GM12891 (cell line): Measurements from ENCODE around the gene SPINK8. TPM values are rescaled to one million over a fixed set of nuclear protein-coding genes. Genes with fewer than 3 reads are reported as not detected.
"Not testable (repeated sequence)": the region's sequence is repeated elsewhere in the genome, so short reads cannot be mapped to it uniquely, and the experiment has no call there.

Source experiments
- DNase-seq: peaks from one replicate; pipeline ENCODE4 v3.0.0; 2011; ENCODE audit warnings: low spot score; ENCODE audit not compliant: insufficient read length
- FAIRE-seq: peaks from 2 replicates; lab custom pipeline; 2011; peaks lifted over from hg19 to GRCh38; lab: Jason Lieb, UNC
- PAX5 ChIP-seq: IDR thresholded peaks from 2 replicates; pipeline ENCODE4 v1.6.1; 2011; ENCODE audit warnings: low read length, moderate library complexity, mild to moderate bottlenecking; ENCODE audit not compliant: insufficient read depth, severe bottlenecking
- POLR2A ChIP-seq: IDR thresholded peaks from 2 replicates; pipeline ENCODE4 v1.6.1; 2011; ENCODE audit warnings: low read depth, low read length, control low read depth
- POLR2AphosphoS5 ChIP-seq: IDR thresholded peaks from 2 replicates; pipeline ENCODE4 v1.6.1; 2011; ENCODE audit warnings: low read depth, low read length, control low read depth
- POU2F2 ChIP-seq: IDR thresholded peaks from 2 replicates; pipeline ENCODE4 v1.6.1; 2011; ENCODE audit warnings: low read depth, mild to moderate bottlenecking, control low read depth, low read length, moderate library complexity
- SPI1 ChIP-seq: IDR thresholded peaks from 2 replicates; pipeline ENCODE4 v1.6.1; 2011; ENCODE audit warnings: low read depth, low read length, control low read depth
- TAF1 ChIP-seq: IDR thresholded peaks from 2 replicates; pipeline ENCODE4 v1.6.1; 2011; ENCODE audit warnings: low read depth, low read length, control low read depth
- polyA plus RNA-seq: library from polyadenylated mRNA; unstranded; fragments of >200 nt; gene quantifications from one replicate; pipeline ENCODE4 v1.2.1, GENCODE V29; 2012; ENCODE audit warnings: low read depth, missing spikeins, inconsistent platforms; ENCODE audit not compliant: missing spikeins

SPINK8 gene
- polyA plus RNA-seq, result not detected

DNA sequence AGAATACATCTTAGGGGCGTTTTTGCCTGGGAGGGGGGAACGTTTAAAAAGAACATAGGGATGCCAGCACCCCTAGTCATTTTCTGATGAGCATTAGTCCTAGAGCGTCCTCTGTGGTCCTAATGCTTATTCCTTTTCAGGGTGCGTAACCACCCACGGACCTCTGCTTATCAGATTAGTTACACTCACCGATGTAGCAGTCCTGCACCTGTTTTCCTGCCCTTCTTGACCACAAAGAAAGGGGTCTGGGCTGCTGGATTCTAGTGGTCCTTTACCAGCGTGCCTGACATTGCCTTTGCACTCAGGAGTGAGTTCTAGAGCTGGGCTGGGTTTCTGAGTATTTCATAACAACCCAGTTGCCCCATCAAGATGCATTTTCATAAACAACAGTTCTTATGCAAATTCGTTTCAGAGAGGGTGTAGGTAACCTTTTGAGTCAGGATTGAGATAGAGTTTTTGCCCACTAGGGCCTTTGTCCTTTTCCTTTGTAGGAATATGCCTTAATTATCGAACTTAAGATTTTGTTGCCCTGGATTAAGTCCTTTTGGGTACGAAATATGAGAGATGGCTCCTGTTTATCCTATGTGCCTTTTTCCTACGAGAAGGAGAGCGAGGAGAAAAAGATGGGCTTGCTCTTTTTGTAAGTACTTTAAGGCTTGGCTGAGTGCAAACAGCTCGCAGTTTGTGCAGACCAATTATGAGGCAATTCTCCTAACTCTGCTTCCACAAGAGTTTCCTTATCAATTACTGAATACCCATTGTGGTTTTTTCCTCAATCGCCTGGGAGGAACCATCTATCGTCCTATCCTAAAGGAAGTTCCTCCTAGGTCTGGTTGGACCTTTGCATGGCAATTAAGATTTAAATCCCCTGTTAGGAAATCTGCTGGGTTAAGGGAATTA, at the start of gene SPINK8:
TSS of gene SPINK8 (minus strand) at position 316 of the 900 bp plus-strand sequence. CDS start 5,320 bp downstream, outside the sequence.
- TF ChIP-seq POU2F2, result 0 out of 2 replicates have a peak, but pooled peaks have one; percentile 26
- not testable (repeated sequence) for FAIRE-seq, DNase-seq

DNA sequence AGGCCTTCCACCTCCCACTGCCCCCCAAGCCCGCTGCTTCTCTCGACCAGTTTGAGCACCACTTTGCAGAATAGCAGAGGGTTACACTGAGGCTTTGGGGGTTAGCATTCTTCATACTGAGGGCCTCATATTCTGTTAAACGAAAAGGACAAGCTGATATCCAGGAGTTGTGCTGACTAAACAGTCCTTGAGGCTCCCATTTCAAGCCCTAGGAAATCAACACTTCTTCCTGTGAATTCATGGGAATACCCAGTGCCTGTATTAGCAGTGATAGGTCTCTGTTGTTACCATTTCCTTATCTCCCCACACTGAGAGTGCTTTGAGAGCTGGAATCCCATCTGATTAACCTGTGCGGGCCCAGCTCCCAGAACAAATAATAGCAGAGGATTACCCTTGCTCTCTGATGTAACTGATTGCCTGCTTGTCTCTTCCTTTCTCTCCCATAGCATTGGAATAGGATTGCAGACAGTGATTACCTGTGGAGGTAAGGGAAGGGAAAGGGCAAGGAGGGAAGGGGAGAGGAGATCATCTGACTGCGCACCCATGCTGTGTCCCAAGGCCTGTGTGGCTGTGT, 39.5 kb upstream of the SPINK8 start:
- TF ChIP-seq POLR2A (no peak), SPI1 (no peak)
- DNase-seq (no peak), FAIRE-seq (no peak)

DNA sequence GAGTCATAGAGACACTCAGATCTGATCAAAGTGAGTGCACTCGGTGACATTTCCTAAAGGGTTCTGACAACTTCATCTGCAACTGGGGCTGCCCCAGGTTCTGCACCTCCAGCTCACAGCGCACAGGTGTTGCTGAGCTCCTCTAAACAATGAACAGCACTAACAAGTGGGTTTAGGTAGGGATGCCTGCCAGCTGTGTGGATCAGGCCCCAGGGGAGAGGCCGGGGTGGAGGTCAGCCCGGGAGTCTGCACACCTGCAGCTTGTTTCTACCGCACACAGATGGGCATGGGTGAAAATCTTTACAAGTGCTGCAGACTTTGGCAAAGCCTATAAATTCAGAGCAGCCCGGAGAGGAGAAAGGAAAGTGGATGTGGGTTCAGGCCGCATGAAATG, 38.9 kb upstream of the SPINK8 start:
- no peak for FAIRE-seq
- no peak for DNase-seq
- no peak for TF ChIP-seq TAF1
- no peak for TF ChIP-seq POU2F2
- no peak for TF ChIP-seq SPI1
- no peak for TF ChIP-seq POLR2AphosphoS5
- no peak for TF ChIP-seq POLR2A

DNA sequence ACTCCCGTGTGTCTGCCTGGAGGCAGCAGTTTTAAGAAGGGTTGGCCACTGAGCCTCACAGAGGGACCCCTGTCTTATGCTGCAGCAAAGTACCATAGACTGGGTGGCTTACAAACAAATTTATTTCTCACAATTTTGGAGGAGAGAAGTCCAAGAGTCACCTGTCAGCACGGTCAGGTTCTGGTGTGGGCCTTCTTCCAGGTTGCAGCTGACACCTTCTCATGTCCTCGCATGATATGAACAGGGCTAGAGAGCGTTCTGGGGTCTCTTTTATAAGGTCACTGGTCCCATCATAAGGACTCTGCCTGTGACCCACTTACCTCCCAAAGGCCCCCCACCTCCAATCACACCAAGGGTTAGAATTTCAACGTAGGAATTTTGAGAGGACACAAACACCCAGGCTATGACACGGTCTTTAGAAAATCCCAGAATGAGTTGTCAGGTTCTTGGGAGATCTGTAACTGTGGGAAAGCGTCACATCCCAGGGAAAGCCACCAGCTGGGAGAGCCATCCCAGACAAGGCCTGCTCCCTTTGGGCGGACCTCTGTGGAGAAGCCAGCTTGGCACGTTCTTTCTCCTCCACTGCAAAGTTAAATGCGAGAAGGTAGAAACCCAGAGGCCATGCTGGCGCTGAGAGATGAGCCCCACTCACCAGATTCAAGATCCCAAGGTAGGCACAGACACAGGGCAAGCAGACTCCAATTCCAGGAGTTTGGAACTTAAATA, 38.4 kb upstream of the SPINK8 start, which contains the start of gene FBXW12:
TSS of gene FBXW12 (plus strand) at position 569 of the 726 bp plus-strand sequence. CDS start 549 bp downstream, outside the sequence.
- FAIRE-seq (no peak), DNase-seq (no peak)
- TF ChIP-seq POLR2A (no peak), TAF1 (no peak), POLR2AphosphoS5 (no peak)

DNA sequence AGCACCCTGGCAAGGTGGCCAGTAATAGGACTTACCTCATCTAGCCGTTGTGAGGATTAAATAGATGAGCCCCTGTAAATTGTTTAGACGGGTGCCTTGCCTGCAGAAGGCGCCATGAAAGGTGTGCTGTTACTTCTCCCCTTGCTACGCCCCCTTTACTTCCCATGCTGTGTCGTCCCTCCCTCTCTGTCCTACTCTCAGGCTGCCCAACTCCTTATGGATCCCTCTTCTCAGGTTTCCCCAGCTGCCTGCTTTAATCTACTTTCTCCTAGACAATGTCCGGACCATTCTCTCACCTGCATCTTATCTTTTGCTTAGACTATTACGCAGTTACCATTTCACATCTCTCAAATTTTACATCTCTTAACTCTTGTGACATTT, 36.9 kb upstream of the SPINK8 start:
- DNase-seq (no peak), FAIRE-seq (no peak)
- no peak for TF ChIP-seq PAX5
- TF ChIP-seq POLR2AphosphoS5, result no peak
- TF ChIP-seq TAF1, result no peak
- TF ChIP-seq SPI1, result no peak
- no peak for TF ChIP-seq POLR2A
- TF ChIP-seq POU2F2, result no peak

DNA sequence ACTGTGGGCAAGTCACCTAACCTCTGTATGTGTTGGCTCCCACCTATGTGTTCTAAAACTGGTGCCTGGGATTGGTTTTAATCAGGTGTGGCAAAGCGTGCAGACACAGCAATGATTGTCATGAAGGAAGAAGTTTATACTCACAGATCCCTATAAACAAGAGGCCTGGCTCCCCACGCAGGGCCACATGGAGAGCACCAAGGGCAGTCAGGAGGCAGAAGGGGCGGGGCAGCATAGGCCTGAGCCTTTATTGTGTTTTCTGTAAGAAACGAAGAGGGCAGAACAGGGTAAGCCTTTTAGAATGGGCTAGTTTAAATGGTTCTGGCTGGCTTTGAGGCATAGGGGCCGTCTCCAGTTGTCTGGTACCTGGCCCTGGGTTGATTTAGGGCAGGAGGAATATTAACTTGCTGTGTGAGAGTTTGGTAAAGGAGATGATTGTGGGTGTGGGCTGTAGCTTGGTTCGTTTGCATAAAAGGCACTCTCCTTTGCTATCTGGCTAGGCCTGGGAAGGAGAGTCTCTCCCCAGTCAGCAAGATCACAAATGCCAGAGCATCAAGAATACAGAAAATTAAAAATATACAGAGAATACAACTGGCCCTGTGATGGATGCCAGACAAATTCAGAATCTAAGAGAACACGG, 36.4 kb upstream of the SPINK8 start:
- FAIRE-seq (no peak), DNase-seq (no peak)
- TF ChIP-seq POU2F2 (no peak), POLR2AphosphoS5 (no peak), SPI1 (no peak), TAF1 (no peak)

DNA sequence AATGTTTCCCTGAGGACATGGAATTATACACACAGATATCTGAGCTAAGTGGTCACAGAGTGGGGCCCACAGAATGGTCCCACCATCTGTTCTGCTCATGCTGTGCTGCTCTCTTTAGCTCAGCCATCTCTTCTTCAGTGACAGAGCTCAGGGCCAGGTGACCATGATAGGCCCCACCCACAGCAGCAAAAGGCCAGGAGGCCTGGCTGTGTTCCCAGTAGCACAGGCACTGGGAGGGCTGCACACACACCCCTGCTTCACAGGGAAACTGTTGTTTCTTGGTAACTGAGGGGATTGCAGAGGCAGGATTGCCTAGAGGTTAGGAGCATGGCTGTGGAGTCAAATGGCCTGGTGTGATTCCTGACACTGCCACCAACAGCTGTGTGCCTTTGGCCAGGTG, 33.7 kb upstream of the SPINK8 start:
- no peak for DNase-seq
- TF ChIP-seq PAX5 (no peak), SPI1 (no peak), POLR2A (no peak), TAF1 (no peak), POLR2AphosphoS5 (no peak), POU2F2 (no peak)
- FAIRE-seq, result no peak

DNA sequence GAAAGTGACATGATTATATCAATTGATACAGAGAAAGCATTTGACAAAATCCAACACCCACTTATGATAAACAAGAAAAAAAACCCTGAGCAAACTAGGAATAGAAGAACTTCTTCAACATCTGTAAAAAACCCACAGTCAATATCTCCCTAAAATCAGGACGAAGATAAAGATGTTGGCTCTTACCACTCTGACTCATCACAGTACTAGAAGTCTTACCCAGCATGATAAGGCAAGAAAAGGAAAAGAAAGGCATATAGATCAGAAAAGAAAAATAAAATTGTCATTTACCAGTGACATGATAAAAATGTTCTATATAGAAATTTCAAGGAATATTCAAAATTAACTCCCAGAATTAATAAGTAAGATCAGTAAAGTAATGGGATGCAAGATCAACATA, 31.4 kb upstream of the SPINK8 start:
- FAIRE-seq, result no peak
- TF ChIP-seq POLR2AphosphoS5 (no peak), SPI1 (no peak), POLR2A (no peak), TAF1 (no peak), PAX5 (no peak), POU2F2 (no peak)
- no peak for DNase-seq

DNA sequence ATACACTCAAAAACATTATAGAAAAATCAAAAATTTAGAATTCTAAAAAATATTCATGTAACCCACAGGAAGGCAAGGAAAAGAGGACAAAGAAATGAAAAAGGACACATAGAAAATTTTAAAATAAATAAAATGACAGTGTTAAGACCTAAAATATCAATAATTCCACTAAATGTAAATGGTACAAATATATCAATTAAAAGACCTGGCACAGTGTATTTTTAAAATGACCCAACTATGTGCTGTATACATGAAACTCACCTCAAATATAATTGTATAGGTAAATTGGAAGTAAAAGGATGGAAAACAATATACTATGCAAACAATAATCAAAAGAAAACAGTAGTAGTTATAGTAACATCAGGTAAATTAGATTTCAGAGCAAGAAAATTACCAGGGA, 28.5 kb upstream of the SPINK8 start:
- DNase-seq (no peak), FAIRE-seq (no peak)
- no peak for TF ChIP-seq POLR2AphosphoS5
- no peak for TF ChIP-seq POU2F2
- no peak for TF ChIP-seq PAX5
- TF ChIP-seq SPI1, result no peak

DNA sequence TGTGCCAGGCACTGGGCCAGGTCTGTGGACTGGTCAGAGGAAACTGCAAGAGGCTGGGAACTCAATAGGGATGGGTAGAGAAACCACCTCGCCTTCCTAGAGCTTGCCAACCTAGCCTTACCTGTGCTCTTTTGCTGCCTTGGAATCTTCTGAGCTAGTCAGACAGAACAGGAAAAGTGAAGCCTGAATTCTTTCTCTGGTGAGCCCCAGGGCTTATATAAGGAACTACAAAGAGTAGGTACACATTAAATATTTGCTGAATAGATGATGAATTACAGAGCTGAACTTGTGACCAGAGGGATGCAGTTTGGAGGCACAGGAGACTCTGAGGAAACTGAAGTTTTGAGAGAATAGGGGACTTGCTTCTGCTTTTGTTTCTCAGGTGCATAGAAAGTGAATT, 23.0 kb upstream of the SPINK8 start:
- DNase-seq (no peak), FAIRE-seq (no peak)
- TF ChIP-seq PAX5, result no peak
- no peak for TF ChIP-seq SPI1
- no peak for TF ChIP-seq POLR2A
- TF ChIP-seq TAF1, result no peak
- no peak for TF ChIP-seq POU2F2
- TF ChIP-seq POLR2AphosphoS5, result no peak
